Esophagus muscularis mucosa (tissue), 3 donors: ENCODE results near the gene NRXN3.

Experiments
- CTCF ChIP-seq, 3 experiments: fragments of 200-600 bp in 2 of 3; fragments of 450-650 bp in 1 of 3; sonication (generic) in 2 of 3; IDR thresholded peaks; one replicate each; pipeline ENCODE4 v1.5.1; 2017 to 2019; ENCODE audit warnings: antibody characterized with exemption in 3 of 3, mild to moderate bottlenecking in 2 of 3, moderate library complexity in 1 of 3
- POLR2A ChIP-seq: fragments of 450-650 bp; IDR thresholded peaks from one replicate; pipeline ENCODE4 v1.6.1; 2017; ENCODE audit warnings: antibody characterized with exemption, moderate library complexity, mild to moderate bottlenecking, low read depth
- POLR2AphosphoS5 ChIP-seq, 2 donors: sonication (generic); formaldehyde crosslinking; IDR thresholded peaks; one replicate each; pipeline ENCODE4 v1.6.1; 2017; ENCODE audit warnings: antibody characterized with exemption in 2 of 2

- TF ChIP-seq POLR2A (no peak), CTCF (IDR thresholded peaks at IDR 0.05) (no peak), POLR2AphosphoS5 (IDR thresholded peaks at IDR 0.05) (no peak)
These were observed 1516.0 kb downstream of the NRXN3 start for GRCh38 chr14:79686196-79686595.
